HCT116 (cell line): ENCODE data around the gene RAB41. TPM values are rescaled to one million over a fixed set of nuclear protein-coding genes. Genes with fewer than 3 reads are reported as not detected.

Source experiments
- ATAC-seq: fragments of 200-7000 bp; cut with Tn5 transposase; 2 replicates; pipeline ENCODE4 v1.9.1; 2020; ENCODE audit warnings: mild to moderate bottlenecking, moderate library complexity
- BruUV-seq: library from RNA; stranded (reverse); fragments of 400-500 nt; replicated peaks from 2 replicates; lab custom pipeline; 2021; lab: Mats Ljungman, UMichigan
- CTCF ChIA-PET: fragments of 300-600 bp; sonication (Branson Sonifier 250); formaldehyde crosslinking; loops from one replicate; lab custom pipeline; 2021; ENCODE audit warnings: antibody characterized with exemption; lab: Charles Lee
- POLR2A ChIA-PET: fragments of 300-600, 350-600 bp; sonication (Branson Sonifier 250); formaldehyde crosslinking; loops from one replicate; lab custom pipeline; 2021; ENCODE audit warnings: antibody characterized with exemption; lab: Charles Lee
- RAD21 ChIA-PET, 2 experiments: fragments of 300-600 bp; sonication (Branson Sonifier 250); formaldehyde crosslinking; loops; one replicate each; lab custom pipeline; 2023; ENCODE audit warnings: low total read pairs in 2 of 2; ENCODE audit not compliant: uncharacterized antibody in 2 of 2, unreplicated experiment in 2 of 2, low non-redundant PET in 1 of 2; lab: Charles Lee
- DNase-seq: peaks from one replicate; pipeline ENCODE4 v3.0.0-alpha.2; 2010; ENCODE audit warnings: low read depth, low spot score
- H2AFZ ChIP-seq: fragments of 200-600 bp; shearing (Covaris generic), sonication (generic); 2 replicates; pipeline ENCODE4 v1.6.1; 2017; ENCODE audit warnings: low read depth, mixed run types, mixed read lengths, antibody characterized with exemption, low read length; ENCODE audit not compliant: poor library complexity, severe bottlenecking
- H3K27ac ChIP-seq: 2 replicates; pipeline ENCODE4 v1.5.1; 2012; ENCODE audit warnings: low read depth, low read length
- H3K27me3 ChIP-seq: fragments of 200-600 bp; sonication (generic); 2 replicates; pipeline ENCODE4 v1.6.1; 2016; ENCODE audit warnings: mixed run types, low read length, mixed read lengths; ENCODE audit not compliant: insufficient read depth
- H3K36me3 ChIP-seq, 2 experiments: fragments of 200-500 bp in 1 of 2; fragments of 200-600 bp in 1 of 2; sonication (Bioruptor generic) in 1 of 2; sonication (generic) in 1 of 2; 2 replicates each; pipeline versions ENCODE4 v1.5.1 to v1.6.1; 2014 to 2016; ENCODE audit warnings: low read length in 2 of 2, inconsistent platforms in 1 of 2, mixed read lengths in 1 of 2, mixed run types in 1 of 2; ENCODE audit not compliant: insufficient read depth in 2 of 2, control insufficient read depth in 1 of 2
- H3K4me1 ChIP-seq, 2 experiments: fragments of 200-600 bp in 1 of 2; sonication (generic) in 1 of 2; 2 replicates each; pipeline versions ENCODE4 v1.5.1 to v1.6.1; 2012 to 2017; ENCODE audit warnings: low read length in 2 of 2, inconsistent platforms in 1 of 2, mild to moderate bottlenecking in 1 of 2, mixed read lengths in 1 of 2, mixed run types in 1 of 2, moderate library complexity in 1 of 2; ENCODE audit not compliant: insufficient read depth in 2 of 2, control insufficient read depth in 1 of 2
- H3K4me2 ChIP-seq: fragments of 200-600 bp; sonication (generic); 2 replicates; pipeline ENCODE4 v1.6.1; 2017; ENCODE audit warnings: mixed run types, low read length, mixed read lengths
- H3K4me3 ChIP-seq, 2 experiments: fragments of 200-600 bp in 1 of 2; sonication (generic) in 1 of 2; replicated peaks in 1 of 2; 2 replicates each; pipeline ENCODE4 v1.5.1; 2011 to 2016; ENCODE audit warnings: low read length in 2 of 2, control low read depth in 1 of 2, low read depth in 1 of 2, mild to moderate bottlenecking in 1 of 2, mixed read lengths in 1 of 2, mixed run types in 1 of 2
- H3K79me2 ChIP-seq: fragments of 200-600 bp; sonication (generic); 2 replicates; pipeline ENCODE4 v1.6.1; 2017; ENCODE audit warnings: mild to moderate bottlenecking, mixed run types, low read length, moderate library complexity, mixed read lengths; ENCODE audit not compliant: insufficient read depth
- H3K9ac ChIP-seq: fragments of 200-600 bp; sonication (generic); 2 replicates; pipeline ENCODE4 v1.6.1; 2016; ENCODE audit warnings: low read length, mixed read lengths
- H3K9me2 ChIP-seq: fragments of 200-600 bp; sonication (generic), shearing (Covaris generic); 2 replicates; pipeline ENCODE4 v1.6.1; 2017; ENCODE audit warnings: mixed run types, mild to moderate bottlenecking, moderate library complexity; ENCODE audit not compliant: insufficient read depth
- H3K9me3 ChIP-seq, 2 experiments: fragments of 200-500 bp in 1 of 2; fragments of 200-600 bp in 1 of 2; sonication (Bioruptor generic) in 1 of 2; sonication (generic) in 1 of 2; 2 replicates each; pipeline ENCODE4 v1.6.1; 2014 to 2017; ENCODE audit warnings: low read length in 2 of 2, mixed read lengths in 2 of 2, inconsistent platforms in 1 of 2, low read depth in 1 of 2, mild to moderate bottlenecking in 1 of 2, mixed run types in 1 of 2, moderate library complexity in 1 of 2; ENCODE audit not compliant: control insufficient read depth in 1 of 2, insufficient read depth in 1 of 2
- H4K20me1 ChIP-seq: fragments of 200-600 bp; sonication (generic), shearing (Covaris generic); 2 replicates; pipeline ENCODE4 v1.6.1; 2017; ENCODE audit warnings: mixed run types, mild to moderate bottlenecking, moderate library complexity; ENCODE audit not compliant: insufficient read depth
- ATF3 ChIP-seq: IDR thresholded peaks from 2 replicates; pipeline ENCODE4 v1.6.1; 2012
- CBX3 ChIP-seq: IDR thresholded peaks from 2 replicates; pipeline ENCODE4 v1.6.1; 2012; ENCODE audit warnings: low read depth
- CEBPB ChIP-seq: IDR thresholded peaks from 2 replicates; pipeline ENCODE4 v1.6.1; 2012; ENCODE audit warnings: low read depth
- CTCF ChIP-seq, 3 experiments: fragments of 200-600 bp in 1 of 3; sonication (generic) in 1 of 3; IDR thresholded peaks in 2 of 3; conservative IDR thresholded peaks in 1 of 3; 2 replicates each; pipeline ENCODE4 v1.5.1; 2012 to 2017; ENCODE audit warnings: low read depth in 2 of 3, low read length in 2 of 3, antibody characterized with exemption in 1 of 3, borderline replicate concordance in 1 of 3, control low read depth in 1 of 3, mild to moderate bottlenecking in 1 of 3, mixed read lengths in 1 of 3, mixed run types in 1 of 3, moderate library complexity in 1 of 3; ENCODE audit not compliant: insufficient read depth in 1 of 3
- EGR1 ChIP-seq: IDR thresholded peaks from 2 replicates; pipeline ENCODE4 v1.6.1; 2012; ENCODE audit warnings: low read depth
- ELF1 ChIP-seq: IDR thresholded peaks from 2 replicates; pipeline ENCODE4 v1.6.1; 2012; ENCODE audit warnings: low read depth, borderline replicate concordance
- EZH2 ChIP-seq: fragments of 200-600 bp; sonication (generic); IDR thresholded peaks from 2 replicates; pipeline ENCODE4 v1.6.1; 2017; ENCODE audit warnings: antibody characterized with exemption, mixed run types
- EZH2phosphoT487 ChIP-seq: fragments of 200-600 bp; IDR thresholded peaks from 2 replicates; pipeline ENCODE4 v1.6.1; 2018; ENCODE audit warnings: antibody characterized with exemption, borderline replicate concordance
- FOSL1 ChIP-seq: IDR thresholded peaks from 2 replicates; pipeline ENCODE4 v1.6.1; 2012; ENCODE audit warnings: low read depth
- JUND ChIP-seq: IDR thresholded peaks from 2 replicates; pipeline ENCODE4 v1.6.1; 2012
- MAX ChIP-seq: IDR thresholded peaks from 2 replicates; pipeline ENCODE4 v1.6.1; 2012
- POLR2A ChIP-seq: IDR thresholded peaks from 2 replicates; pipeline ENCODE4 v1.7.0; 2011; ENCODE audit warnings: borderline replicate concordance; ENCODE audit not compliant: insufficient read depth, insufficient read length; ENCODE audit errors: extremely low read depth
- RAD21 ChIP-seq: IDR thresholded peaks from 2 replicates; pipeline ENCODE4 v1.6.1; 2012; ENCODE audit warnings: low read depth, mild to moderate bottlenecking
- REST ChIP-seq: IDR thresholded peaks from 2 replicates; pipeline ENCODE4 v1.6.1; 2012; ENCODE audit warnings: low read depth
- SRF ChIP-seq: IDR thresholded peaks from 2 replicates; pipeline ENCODE4 v1.6.1; 2012; ENCODE audit warnings: low read depth
- TCF7L2 ChIP-seq: IDR thresholded peaks from 2 replicates; pipeline ENCODE4 v1.7.0; 2011; ENCODE audit warnings: borderline replicate concordance, inconsistent platforms; ENCODE audit not compliant: insufficient read depth, insufficient read length; ENCODE audit errors: extremely low read depth
- YY1 ChIP-seq: IDR thresholded peaks from 2 replicates; pipeline ENCODE4 v1.6.1; 2011; ENCODE audit warnings: low read length, low read depth, moderate library complexity, mild to moderate bottlenecking; ENCODE audit not compliant: insufficient replicate concordance; ENCODE audit errors: extremely low read depth
- ZBTB33 ChIP-seq: IDR thresholded peaks from 2 replicates; pipeline ENCODE4 v1.6.1; 2011; ENCODE audit warnings: mild to moderate bottlenecking, low read length, moderate library complexity; ENCODE audit not compliant: insufficient replicate concordance; ENCODE audit errors: extremely low read depth
- ZFX ChIP-seq: fragments of 450-650 bp; IDR thresholded peaks from 2 replicates; pipeline ENCODE4 v1.6.1; 2017
- ZNF274 ChIP-seq: fragments of 200-500 bp; sonication (Bioruptor generic); IDR thresholded peaks from 2 replicates; pipeline ENCODE4 v1.6.1; 2014; ENCODE audit warnings: mild to moderate bottlenecking, low read depth, low read length, inconsistent platforms
- intact Hi-C: fragments of 100-400 bp; cut with micrococcal nuclease; formaldehyde crosslinking; loops from 2 replicates; pipeline ENCODE4 v1.10.0; 2022
- total RNA-seq: library from RNA; stranded (reverse); gene quantifications from one replicate; pipeline ENCODE4 v1.2.1, GENCODE V29; 2021; ENCODE audit not compliant: unreplicated experiment

The RAB41 gene
- total RNA-seq, 1 experiment from 2014 or later = not detected

GRCh38 chrX:70331161-70331560 is 49.2 kb downstream of the RAB41 start:
- H3K4me2 ChIP-seq = no peak overlapping the region
- H4K20me1 ChIP-seq = no peaks in the 10 kb centered on the region
- no peaks in the 10 kb centered on the region for H3K4me1 ChIP-seq
- no peak overlapping the region for H3K27ac ChIP-seq
- no peak for DNase-seq
- CTCF ChIA-PET = no interaction called here
- no peak for ATAC-seq
- H3K9me2 ChIP-seq = no peaks in the 10 kb centered on the region
- POLR2A ChIA-PET = no interaction called here
- no peak for TF ChIP-seq ATF3
- no peak for TF ChIP-seq ZBTB33
- no peak for TF ChIP-seq ZNF274
- TF ChIP-seq MAX = no peak
- TF ChIP-seq FOSL1 = no peak
- no peak for TF ChIP-seq REST
- TF ChIP-seq JUND = no peak
- no peak for TF ChIP-seq ELF1
- TF ChIP-seq POLR2A = no peak
- TF ChIP-seq CEBPB = no peak
- TF ChIP-seq SRF = no peak
- TF ChIP-seq YY1 = no peak
- TF ChIP-seq CTCF (IDR thresholded peaks at IDR 0.05 in 2 of 3, conservative IDR thresholded peaks at IDR 0.05 in 1 of 3; ENCODE audit: borderline replicate concordance in 1 of 3, insufficient read depth in 1 of 3, low read depth in 2 of 3, low read length in 2 of 3) = no peak
- no peak for TF ChIP-seq EZH2
- no peak for TF ChIP-seq CBX3
- TF ChIP-seq EZH2phosphoT487 = no peak
- no peak for TF ChIP-seq TCF7L2
- TF ChIP-seq ZFX = no peak
- no peak for TF ChIP-seq EGR1
- no peak for TF ChIP-seq RAD21
- peaks cover 0 to 7% of the 10 kb centered on the region in 2 experiments; a peak in 1 of 4 replicates for H3K36me3 ChIP-seq
- no TSS peak for BruUV-seq
- no peaks in the 10 kb centered on the region for H3K9me3 ChIP-seq
- H3K27me3 ChIP-seq = no peaks in the 10 kb centered on the region
- no peak overlapping the region for H3K4me3 ChIP-seq
- no peak overlapping the region for H3K9ac ChIP-seq
- H2AFZ ChIP-seq = no peak overlapping the region
- intact Hi-C loops = no loop called here
- RAD21 ChIA-PET = no interaction called here
- H3K79me2 ChIP-seq = 0 out of 2 replicates have a peak, but pooled peaks cover 4% of the 10 kb centered on the region
